PFSK-1 (cell line): ENCODE results near the gene OR5AL1. TPM values are rescaled to one million over a fixed set of nuclear protein-coding genes. Genes with fewer than 3 reads are reported as not detected.

Experiments
- FOXP2 ChIP-seq: optimal IDR thresholded peaks from 2 replicates; pipeline ENCODE3; 2011; ENCODE audit warnings: borderline replicate concordance, control low read depth, inconsistent platforms; ENCODE audit not compliant: insufficient read depth; ENCODE audit errors: extremely low read length, extremely low read depth
- POLR2AphosphoS5 ChIP-seq: IDR thresholded peaks from 2 replicates; pipeline ENCODE4 v1.6.1; 2012; ENCODE audit warnings: low read depth, mild to moderate bottlenecking, control low read depth, low read length, moderate library complexity
- SIN3A ChIP-seq: IDR thresholded peaks from 2 replicates; pipeline ENCODE4 v1.6.1; 2012; ENCODE audit warnings: mild to moderate bottlenecking, low read length, moderate library complexity, borderline replicate concordance; ENCODE audit not compliant: insufficient read depth
- TAF1 ChIP-seq: IDR thresholded peaks from 2 replicates; pipeline ENCODE4 v1.6.1; 2012; ENCODE audit warnings: low read length, control low read depth, borderline replicate concordance; ENCODE audit not compliant: insufficient read depth
- polyA plus RNA-seq: library from polyadenylated mRNA; unstranded; fragments of >200 nt; gene quantifications from one replicate; pipeline ENCODE4 v1.2.1, GENCODE V29; 2012; ENCODE audit warnings: low read depth, missing spikeins; ENCODE audit not compliant: insufficient read length
- TF ChIP-seq, protein P1 (sequence below), 2 experiments: IDR thresholded peaks; 2 replicates each; pipeline versions ENCODE4 v1.6.1 to v1.8.0; 2011 to 2012; ENCODE audit warnings: low read depth in 2 of 2, low read length in 2 of 2, control low read depth in 1 of 2, inconsistent platforms in 1 of 2, mild to moderate bottlenecking in 1 of 2, moderate library complexity in 1 of 2; ENCODE audit not compliant: insufficient read depth in 1 of 2

Gene OR5AL1
- polyA plus RNA-seq = not detected

- no peak for TF ChIP-seq TAF1
- no peak for TF ChIP-seq FOXP2
Observed at GRCh38 chr11:56412396-56412795, at the start of gene OR5AL1. Gene OR5AL1, plus strand, starts transcription at chr11:56412696.

GRCh38 chr11:56375324-56375723 is 37.2 kb upstream of the OR5AL1 start, which contains the start of gene OR8U1:
Gene OR8U1, plus strand, starts transcription at chr11:56375624. Its CDS starts 0 bp downstream, at chr11:56375624.
- TF ChIP-seq SIN3A = no peak
- TF ChIP-seq, protein P1, sequence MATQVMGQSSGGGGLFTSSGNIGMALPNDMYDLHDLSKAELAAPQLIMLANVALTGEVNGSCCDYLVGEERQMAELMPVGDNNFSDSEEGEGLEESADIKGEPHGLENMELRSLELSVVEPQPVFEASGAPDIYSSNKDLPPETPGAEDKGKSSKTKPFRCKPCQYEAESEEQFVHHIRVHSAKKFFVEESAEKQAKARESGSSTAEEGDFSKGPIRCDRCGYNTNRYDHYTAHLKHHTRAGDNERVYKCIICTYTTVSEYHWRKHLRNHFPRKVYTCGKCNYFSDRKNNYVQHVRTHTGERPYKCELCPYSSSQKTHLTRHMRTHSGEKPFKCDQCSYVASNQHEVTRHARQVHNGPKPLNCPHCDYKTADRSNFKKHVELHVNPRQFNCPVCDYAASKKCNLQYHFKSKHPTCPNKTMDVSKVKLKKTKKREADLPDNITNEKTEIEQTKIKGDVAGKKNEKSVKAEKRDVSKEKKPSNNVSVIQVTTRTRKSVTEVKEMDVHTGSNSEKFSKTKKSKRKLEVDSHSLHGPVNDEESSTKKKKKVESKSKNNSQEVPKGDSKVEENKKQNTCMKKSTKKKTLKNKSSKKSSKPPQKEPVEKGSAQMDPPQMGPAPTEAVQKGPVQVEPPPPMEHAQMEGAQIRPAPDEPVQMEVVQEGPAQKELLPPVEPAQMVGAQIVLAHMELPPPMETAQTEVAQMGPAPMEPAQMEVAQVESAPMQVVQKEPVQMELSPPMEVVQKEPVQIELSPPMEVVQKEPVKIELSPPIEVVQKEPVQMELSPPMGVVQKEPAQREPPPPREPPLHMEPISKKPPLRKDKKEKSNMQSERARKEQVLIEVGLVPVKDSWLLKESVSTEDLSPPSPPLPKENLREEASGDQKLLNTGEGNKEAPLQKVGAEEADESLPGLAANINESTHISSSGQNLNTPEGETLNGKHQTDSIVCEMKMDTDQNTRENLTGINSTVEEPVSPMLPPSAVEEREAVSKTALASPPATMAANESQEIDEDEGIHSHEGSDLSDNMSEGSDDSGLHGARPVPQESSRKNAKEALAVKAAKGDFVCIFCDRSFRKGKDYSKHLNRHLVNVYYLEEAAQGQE (IDR thresholded peaks at IDR 0.05; ENCODE audit: insufficient read depth in 1 of 2, low read depth in 2 of 2, low read length in 2 of 2) = no peak
- TF ChIP-seq TAF1 = no peak

DNA sequence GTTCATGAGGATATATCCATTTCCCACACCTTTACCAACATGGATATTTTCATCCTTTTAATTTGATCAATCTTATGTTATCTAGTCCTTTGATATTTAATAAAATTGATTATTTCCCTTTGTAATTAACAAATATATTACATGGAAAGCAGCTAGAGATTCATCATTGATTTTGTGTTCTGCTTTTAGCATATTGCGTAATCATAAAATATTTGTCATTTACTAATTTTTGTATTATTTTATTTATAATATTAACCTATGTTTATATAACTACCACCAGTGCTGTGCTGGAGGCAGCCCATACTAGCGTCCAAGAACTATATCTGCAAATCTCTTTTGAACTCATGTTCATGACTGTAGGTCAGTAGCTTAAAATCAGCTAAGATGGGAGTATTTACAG is 32.4 kb upstream of the OR5AL1 start:
- TF ChIP-seq FOXP2 (no peak), SIN3A (no peak), POLR2AphosphoS5 (no peak), TAF1 (no peak)
- TF ChIP-seq, protein P1 (IDR thresholded peaks at IDR 0.05; ENCODE audit: insufficient read depth in 1 of 2, low read depth in 2 of 2, low read length in 2 of 2) = no peak

- TF ChIP-seq POLR2AphosphoS5 (no peak), SIN3A (no peak), FOXP2 (no peak), TAF1 (no peak)
- TF ChIP-seq, protein P1 (IDR thresholded peaks at IDR 0.05; ENCODE audit: insufficient read depth in 1 of 2, low read depth in 2 of 2, low read length in 2 of 2) = no peak
Observed at GRCh38 chr11:56394381-56394780, 18.1 kb upstream of the OR5AL1 start.

GRCh38 chr11:56396047-56396446 is 16.4 kb upstream of the OR5AL1 start:
- TF ChIP-seq POLR2AphosphoS5 (no peak), TAF1 (no peak), FOXP2 (no peak), SIN3A (no peak)
- TF ChIP-seq, protein P1 (IDR thresholded peaks at IDR 0.05; ENCODE audit: insufficient read depth in 1 of 2, low read depth in 2 of 2, low read length in 2 of 2) = no peak
